NCI-H2196 treated with DMSO at 0.1 percent for 48 hours (cell line): Measurements from ENCODE around the gene KLC3.

Source experiments
- DNase-seq: peaks from one replicate; lab custom pipeline; 2025; ENCODE audit not compliant: unreplicated experiment; lab: John Stamatoyannopoulos, UW

KLC3 gene

GRCh38 chr19:45348367-45349125 lies 8.0 kb downstream of the KLC3 start:
- no peak for DNase-seq

- DNase-seq: no peak
These were observed 8.5 kb downstream of the KLC3 start for GRCh38 chr19:45349126-45349415.

- no peak for DNase-seq
These were observed 8.9 kb downstream of the KLC3 start for GRCh38 chr19:45349430-45349941.

- DNase-seq: no peak
These were observed 10.0 kb downstream of the KLC3 start for GRCh38 chr19:45350477-45351058.

GRCh38 chr19:45351401-45351952 lies 10.9 kb downstream of the KLC3 start:
- DNase-seq: no peak

GRCh38 chr19:45352062-45352461 lies 11.5 kb downstream of the KLC3 start:
- DNase-seq: no peak

GRCh38 chr19:45352471-45352870 lies 11.9 kb downstream of the KLC3 start:
- DNase-seq: no peak

- no peak for DNase-seq
These were observed 12.6 kb downstream of the KLC3 start for GRCh38 chr19:45352914-45353796.

GRCh38 chr19:45354241-45354842 lies 13.8 kb downstream of the KLC3 start:
- DNase-seq: no peak

- no peak for DNase-seq
These were observed 14.9 kb downstream of the KLC3 start for GRCh38 chr19:45355402-45355801.

- no peak for DNase-seq
These were observed 15.4 kb downstream of the KLC3 start for GRCh38 chr19:45355910-45356309.

- no peak for DNase-seq
These were observed 16.4 kb downstream of the KLC3 start for GRCh38 chr19:45356760-45357444.

GRCh38 chr19:45357445-45357783 lies 16.9 kb downstream of the KLC3 start:
- DNase-seq: no peak

- no peak for DNase-seq
These were observed 17.8 kb downstream of the KLC3 start for GRCh38 chr19:45358213-45358792.

GRCh38 chr19:45361608-45362007 lies 21.1 kb downstream of the KLC3 start:
- no peak for DNase-seq

GRCh38 chr19:45362291-45362690 lies 21.7 kb downstream of the KLC3 start:
- no peak for DNase-seq

GRCh38 chr19:45363861-45364459 lies 23.4 kb downstream of the KLC3 start:
- DNase-seq: no peak

- DNase-seq: no peak
These were observed 24.1 kb downstream of the KLC3 start for GRCh38 chr19:45364696-45365095.

- DNase-seq: no peak
These were observed 27.6 kb downstream of the KLC3 start for GRCh38 chr19:45368127-45368526.
